C4-2B (cell line): Measurements from ENCODE around the gene SERPINA9.

Experiments used
- CTCF ChIP-seq: fragments of 450-650 bp; conservative IDR thresholded peaks from 2 replicates; pipeline ENCODE4 v1.5.1; 2017; ENCODE audit warnings: mild to moderate bottlenecking
- ZFX ChIP-seq: fragments of 450-650 bp; IDR thresholded peaks from 2 replicates; pipeline ENCODE4 v1.6.1; 2017

- TF ChIP-seq CTCF, result no peak
- no peak for TF ChIP-seq ZFX
Measured at GRCh38 chr14:94486883-94487282, 10.9 kb upstream of the SERPINA9 start.
